NOMO-1 (cell line): ENCODE results near the gene FUS.
"Not testable (repeated sequence)": the region's sequence is repeated elsewhere in the genome, so short reads cannot be mapped to it uniquely, and the experiment has no call there.

Experiments
- DNase-seq, 2 experiments: peaks; one replicate each; lab custom pipeline; 2025; ENCODE audit not compliant: unreplicated experiment in 2 of 2; lab: John Stamatoyannopoulos, UW

FUS gene

GRCh38 chr16:31179747-31180459 is at the start of gene FUS:
Gene FUS (plus strand): TSS chr16:31180139. CDS start chr16:31180215, 76 bp downstream.
- DNase-seq = peak; percentile 71 to 82

- peak in 1 of 2 experiments; percentile 17 for DNase-seq
Observed at GRCh38 chr16:31130336-31130891, 49.5 kb upstream of the FUS start.

- no peak for DNase-seq
Observed at GRCh38 chr16:31130899-31131298, 49.0 kb upstream of the FUS start.

- DNase-seq = no peak
Observed at GRCh38 chr16:31131416-31131815, 48.5 kb upstream of the FUS start.

- no peak for DNase-seq
Observed at GRCh38 chr16:31131841-31132271, 48.1 kb upstream of the FUS start.

- no peak for DNase-seq
Observed at GRCh38 chr16:31132303-31132979, 47.5 kb upstream of the FUS start.

GRCh38 chr16:31133046-31133501 is 46.9 kb upstream of the FUS start:
- no peak for DNase-seq

GRCh38 chr16:31134091-31134571 is 45.8 kb upstream of the FUS start:
- peak; percentile 67 to 81 for DNase-seq

- DNase-seq = no peak
Observed at GRCh38 chr16:31134625-31135534, 45.1 kb upstream of the FUS start.

- DNase-seq = no peak
Observed at GRCh38 chr16:31135535-31136286, 44.2 kb upstream of the FUS start, which contains the start of gene PRSS8. Gene PRSS8 (minus strand): TSS chr16:31135727. CDS start chr16:31135498, 229 bp downstream.

- no peak for DNase-seq
Observed at GRCh38 chr16:31136287-31136662, 43.7 kb upstream of the FUS start.

GRCh38 chr16:31136822-31137499 is 43.0 kb upstream of the FUS start:
- DNase-seq = not testable (repeated sequence)

GRCh38 chr16:31138621-31139578 is 41.0 kb upstream of the FUS start:
- DNase-seq = no peak

- not testable (repeated sequence) for DNase-seq
Observed at GRCh38 chr16:31141071-31141469, 38.9 kb upstream of the FUS start.

- no peak for DNase-seq
Observed at GRCh38 chr16:31141489-31142108, 38.3 kb upstream of the FUS start.

- peak; percentile 99 to 100 for DNase-seq
Observed at GRCh38 chr16:31142109-31143010, 37.6 kb upstream of the FUS start.
